GM21381 (cell line): Measurements from ENCODE around the gene DES.

Source experiments
- ATAC-seq: cut with Tn5 transposase; IDR thresholded peaks from one replicate; pipeline ENCODE4 v1.9.1; 2021; ENCODE audit warnings: mild to moderate bottlenecking, moderate library complexity; ENCODE audit not compliant: unreplicated experiment

Gene DES

DNA sequence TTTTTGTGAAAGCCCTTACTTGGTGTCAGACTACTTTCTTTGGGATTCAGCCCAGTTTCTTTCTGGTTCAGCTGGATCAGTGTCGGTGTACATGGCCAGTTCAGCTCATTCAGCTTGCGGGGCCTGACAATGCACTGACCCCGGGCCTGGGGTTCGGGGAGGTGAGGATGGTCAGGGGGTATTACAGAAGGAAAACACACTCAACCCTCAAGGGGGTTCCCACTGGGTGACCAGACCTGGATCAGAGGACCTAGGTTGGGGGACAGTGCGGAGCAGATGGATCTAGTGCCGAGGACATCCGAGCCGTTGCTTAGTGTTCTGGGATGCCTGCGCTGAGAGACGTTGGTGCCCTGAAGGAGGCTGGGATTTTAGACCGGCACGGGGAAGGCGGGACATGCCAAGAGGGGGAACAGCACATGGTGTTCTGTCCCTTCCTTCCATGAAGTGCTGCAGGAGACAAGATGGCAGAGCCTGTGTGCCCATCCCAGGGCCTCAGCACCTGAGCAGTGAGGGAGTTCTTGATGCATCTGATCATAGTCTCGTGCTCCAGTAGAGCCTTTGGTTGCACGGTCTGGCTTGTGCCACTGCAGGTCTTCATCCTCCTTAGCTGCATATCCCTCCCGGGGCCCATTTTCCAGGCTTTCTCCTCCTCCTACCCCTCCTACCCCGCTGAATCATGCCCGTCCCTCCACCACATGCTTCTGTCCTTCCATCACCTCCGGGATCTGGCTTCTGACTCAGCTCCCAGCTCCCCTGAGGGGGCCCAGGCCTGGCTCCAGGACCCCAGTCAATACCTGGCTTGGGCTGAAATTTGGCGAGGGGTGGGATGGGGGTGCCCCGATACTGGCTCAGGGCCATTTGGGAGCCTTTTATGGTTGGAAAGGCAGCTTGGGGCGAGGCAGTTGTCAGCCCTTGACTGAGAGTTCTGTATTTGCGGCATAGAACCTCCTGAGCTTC, 34.5 kb downstream of the DES start:
- no peak for ATAC-seq

DNA sequence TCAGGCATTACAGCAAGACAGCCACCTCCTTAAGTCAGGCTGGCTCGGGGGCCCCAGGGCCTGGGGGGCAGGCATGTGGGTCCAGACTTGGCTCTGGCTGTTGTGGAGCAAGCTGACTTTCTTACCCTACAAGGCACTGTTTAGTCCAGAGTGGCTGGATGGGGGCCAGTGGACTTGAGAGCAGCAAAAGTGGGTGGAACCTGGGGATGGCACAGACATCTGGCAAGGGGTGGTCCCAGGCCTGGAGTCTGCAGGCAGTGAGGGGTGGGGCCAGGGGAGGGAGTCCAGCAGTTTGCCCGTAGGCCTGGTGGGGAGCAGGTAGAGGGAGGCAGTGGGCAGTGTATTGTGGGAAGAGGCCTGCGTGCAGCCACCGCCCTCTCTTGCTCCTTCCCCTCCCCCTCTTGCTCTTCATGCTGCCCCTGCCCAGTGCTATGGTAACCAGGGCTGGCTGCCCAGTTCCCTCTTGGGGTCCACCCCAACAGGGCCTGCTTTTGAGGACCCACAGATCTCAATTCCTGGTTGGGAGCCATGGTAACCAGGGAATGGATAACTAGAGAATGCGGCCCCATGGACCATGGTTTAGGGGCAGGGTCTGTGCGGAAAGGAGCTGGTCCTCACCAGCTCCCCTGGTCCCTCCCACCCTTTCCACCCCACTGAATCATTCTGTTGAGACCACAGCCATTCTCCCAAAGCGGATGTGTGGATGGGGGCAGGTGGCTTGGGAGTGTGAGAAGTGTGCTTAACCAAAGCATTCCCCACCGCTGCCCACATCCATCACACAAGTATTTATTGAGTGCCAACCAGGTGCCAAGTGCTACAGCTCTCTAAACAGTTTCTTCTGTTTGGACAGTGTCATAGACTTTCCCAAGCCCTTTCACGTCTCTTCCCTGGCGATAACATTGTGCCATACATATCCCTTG, 35.8 kb downstream of the DES start:
- ATAC-seq: no peak

DNA sequence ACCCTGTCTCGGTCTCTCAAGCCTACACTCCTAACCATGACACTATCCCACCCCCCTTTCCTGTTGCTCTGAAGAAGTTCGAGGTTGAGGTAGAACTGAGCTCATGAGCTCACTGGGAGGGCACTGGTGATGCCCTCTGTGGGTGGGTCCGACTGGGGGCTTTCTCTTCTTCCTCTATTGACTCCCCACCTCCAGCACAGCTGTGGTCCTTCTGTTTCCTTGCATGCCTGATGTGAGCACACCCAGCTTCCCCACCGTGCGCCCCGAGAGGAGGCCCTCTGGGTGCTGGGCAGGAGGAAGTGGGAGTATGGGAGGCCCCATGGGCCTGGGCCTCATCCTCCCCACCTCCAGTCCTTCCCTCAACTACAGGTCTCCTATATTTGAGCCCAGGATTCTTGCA, 37.4 kb downstream of the DES start:
- no peak for ATAC-seq

- ATAC-seq: no peak
Measured at GRCh38 chr2:219457784-219458369, 39.7 kb downstream of the DES start.

GRCh38 chr2:219458996-219459395, 40.8 kb downstream of the DES start:
- ATAC-seq: no peak

- peak; percentile 85 for ATAC-seq
Measured at GRCh38 chr2:219459460-219460311, 41.5 kb downstream of the DES start.

- ATAC-seq: no peak
Measured at GRCh38 chr2:219460424-219460926, 42.3 kb downstream of the DES start.

DNA sequence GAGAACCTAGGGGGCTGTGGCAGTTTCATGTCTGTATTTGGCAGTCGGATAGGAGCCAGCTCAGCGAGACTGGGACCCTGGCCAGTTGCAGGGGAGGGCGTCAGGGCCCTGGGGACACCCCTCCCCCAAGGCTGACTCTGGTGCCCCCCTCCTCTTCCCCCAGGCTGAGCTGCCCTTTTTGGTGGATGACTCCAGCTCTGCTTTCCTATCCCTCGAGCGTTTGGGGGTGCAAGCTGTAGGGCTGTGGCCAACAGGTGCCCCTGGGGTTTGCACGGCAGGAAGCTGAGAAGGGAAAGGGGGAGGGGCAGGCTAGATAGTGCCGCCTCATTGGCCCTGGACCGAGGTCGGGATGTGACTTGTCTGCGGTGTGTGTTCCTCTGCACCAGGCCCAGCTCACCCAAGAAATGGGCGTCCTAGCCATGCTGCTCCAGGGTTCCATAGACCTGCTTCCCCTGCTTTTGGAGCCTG, 42.9 kb downstream of the DES start:
- ATAC-seq: no peak

GRCh38 chr2:219461669-219462068, 43.5 kb downstream of the DES start:
- no peak for ATAC-seq

GRCh38 chr2:219462349-219462748, 44.2 kb downstream of the DES start:
- ATAC-seq: no peak

DNA sequence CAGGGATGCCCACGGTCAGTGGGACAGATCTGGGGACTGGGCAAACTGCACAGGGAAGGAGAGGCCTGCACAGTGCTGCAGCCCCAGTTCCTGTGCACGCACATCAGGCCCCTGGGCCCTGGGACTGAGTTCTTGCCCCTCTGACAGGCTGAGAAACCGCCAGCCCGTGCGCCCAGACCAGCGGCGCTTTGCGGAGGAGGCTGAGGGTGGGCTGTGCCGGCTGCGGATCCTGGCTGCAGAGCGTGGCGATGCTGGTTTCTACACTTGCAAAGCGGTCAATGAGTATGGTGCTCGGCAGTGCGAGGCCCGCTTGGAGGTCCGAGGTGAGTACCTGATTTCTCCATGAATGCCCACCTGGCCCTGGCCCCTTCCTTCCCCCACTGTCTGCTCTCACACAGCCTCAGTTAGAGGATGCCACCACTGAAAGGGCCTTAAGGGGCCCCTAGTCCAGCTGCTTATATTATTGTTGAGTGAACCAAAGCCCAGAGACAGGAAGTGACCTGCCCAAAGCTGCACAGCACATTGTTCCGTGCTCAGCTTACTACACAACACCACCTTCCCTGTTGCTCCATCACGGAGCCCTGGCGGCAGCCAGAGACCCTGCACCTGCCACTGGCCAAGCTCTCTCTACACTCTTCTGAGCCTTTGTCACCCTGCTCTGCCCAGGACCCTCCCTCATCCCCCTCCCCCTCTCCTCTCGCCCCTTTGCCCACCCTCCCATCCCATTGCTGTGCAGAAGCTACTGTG, 46.3 kb downstream of the DES start:
- no peak for ATAC-seq

DNA sequence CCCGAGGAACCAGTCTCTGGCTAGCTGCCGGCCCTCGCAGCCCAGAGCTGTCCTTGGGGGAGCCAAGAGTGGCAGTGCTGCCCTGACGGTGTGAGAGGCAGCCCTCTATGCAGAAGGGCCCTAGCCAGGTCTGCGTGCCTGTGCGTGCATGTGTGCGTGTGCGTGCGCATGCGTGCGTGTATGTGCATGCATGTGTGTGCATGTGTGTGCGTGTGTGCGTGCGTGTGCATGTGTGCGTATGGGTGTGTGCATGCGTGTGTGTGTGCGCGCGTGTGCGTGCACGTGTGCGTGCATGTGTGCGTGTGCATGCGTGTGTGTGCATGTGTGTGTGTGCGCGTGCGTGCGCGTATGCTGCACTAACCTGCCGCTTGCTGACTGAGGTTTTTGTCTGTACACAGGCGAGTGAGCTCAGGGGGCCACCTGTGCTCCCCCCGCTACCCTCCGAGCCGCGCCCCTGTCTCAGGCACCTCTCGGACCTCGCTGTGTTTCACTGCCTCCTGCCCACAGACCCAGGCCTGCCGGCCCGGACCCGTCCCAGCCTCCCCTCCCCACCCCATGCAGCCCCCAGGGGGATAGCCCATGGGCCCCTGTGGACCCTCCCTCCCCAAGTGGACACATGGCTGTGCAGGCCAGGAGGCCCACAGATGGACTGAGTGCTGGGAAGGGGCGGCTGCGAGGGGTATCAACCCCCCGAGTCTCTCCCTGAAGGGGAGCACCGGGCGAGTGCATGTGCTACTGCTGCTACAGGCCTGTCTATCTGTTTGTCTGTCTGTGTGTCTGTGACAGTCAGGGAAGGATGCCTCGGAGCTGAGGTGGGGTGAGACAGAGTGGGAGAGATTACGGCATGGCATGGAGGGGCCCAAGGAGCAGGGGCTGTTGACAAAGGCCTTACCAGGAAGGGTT, 47.7 kb downstream of the DES start:
- ATAC-seq: no peak

DNA sequence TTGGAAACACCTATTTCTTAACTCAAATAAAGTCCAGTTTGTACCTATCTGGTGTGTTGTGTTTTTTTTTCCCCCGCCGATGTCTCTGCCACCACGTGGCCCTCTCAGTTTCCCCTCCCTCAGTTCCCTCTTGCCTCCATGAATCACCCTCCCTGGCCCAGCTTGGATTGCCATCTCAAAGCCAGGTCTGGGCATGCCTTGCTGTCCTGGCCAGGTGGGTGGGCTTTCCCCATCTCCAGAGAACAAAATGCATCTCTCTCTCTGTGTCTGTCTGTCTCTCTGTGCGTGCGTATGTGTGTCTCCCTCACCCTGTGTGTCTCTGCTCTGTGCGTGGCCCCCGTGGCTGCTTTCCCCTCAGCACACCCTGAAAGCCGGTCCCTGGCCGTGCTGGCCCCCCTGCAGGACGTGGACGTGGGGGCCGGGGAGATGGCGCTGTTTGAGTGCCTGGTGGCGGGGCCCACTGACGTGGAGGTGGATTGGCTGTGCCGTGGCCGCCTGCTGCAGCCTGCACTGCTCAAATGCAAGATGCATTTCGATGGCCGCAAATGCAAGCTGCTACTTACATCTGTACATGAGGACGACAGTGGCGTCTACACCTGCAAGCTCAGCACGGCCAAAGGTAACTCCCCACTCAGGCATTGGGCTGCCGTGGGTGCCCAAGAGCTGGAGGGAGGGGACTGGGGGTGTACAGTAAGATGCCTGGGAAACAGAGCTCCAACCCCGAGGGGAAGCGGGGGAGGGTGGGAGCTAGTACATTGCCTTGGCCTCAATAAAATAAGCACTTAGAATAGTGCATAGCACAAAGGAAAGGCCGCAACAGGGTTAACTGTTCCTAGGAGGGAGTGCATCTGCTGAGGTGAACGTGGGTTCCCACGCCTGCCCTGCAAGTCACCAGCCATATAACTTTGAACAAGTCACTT, 48.9 kb downstream of the DES start:
- no peak for ATAC-seq

GRCh38 chr2:219467736-219468075, 49.5 kb downstream of the DES start:
- no peak for ATAC-seq

GRCh38 chr2:219468410-219469185, 50.4 kb downstream of the DES start:
- no peak for ATAC-seq

GRCh38 chr2:219469186-219469724, 51.1 kb downstream of the DES start:
- ATAC-seq: no peak
